H9 (cell line): ENCODE results near the gene CCDC69. TPM values are rescaled to one million over a fixed set of nuclear protein-coding genes. Genes with fewer than 3 reads are reported as not detected.

Experiments
- DNase-seq: peaks from one replicate; pipeline ENCODE4 v3.0.0-alpha.2; 2017
- H2AFZ ChIP-seq: one replicate; pipeline ENCODE4 v1.6.1; 2013; ENCODE audit warnings: mild to moderate bottlenecking, low read length, control low read depth, moderate library complexity
- H2AK5ac ChIP-seq: 2 replicates; pipeline ENCODE4 v1.6.1; 2013; ENCODE audit warnings: low read length, control low read depth, mixed read lengths; ENCODE audit not compliant: insufficient read length
- H2BK120ac ChIP-seq: one replicate; pipeline ENCODE4 v1.6.1; 2013; ENCODE audit warnings: low read depth, mild to moderate bottlenecking, low read length, control low read depth, inconsistent platforms; ENCODE audit not compliant: poor library complexity, severe bottlenecking
- H2BK12ac ChIP-seq: 2 replicates; pipeline ENCODE4 v1.6.1; 2013; ENCODE audit warnings: low read length, control low read depth, mixed read lengths, low read depth; ENCODE audit not compliant: insufficient read length
- H2BK15ac ChIP-seq: 2 replicates; pipeline ENCODE4 v1.6.1; 2013; ENCODE audit warnings: low read depth, low read length, control low read depth
- H2BK20ac ChIP-seq: one replicate; pipeline ENCODE4 v1.6.1; 2013; ENCODE audit warnings: low read depth, mild to moderate bottlenecking, low read length, control low read depth, inconsistent platforms; ENCODE audit not compliant: poor library complexity, severe bottlenecking
- H2BK5ac ChIP-seq: 2 replicates; pipeline ENCODE4 v1.6.1; 2013; ENCODE audit warnings: low read length, control low read depth, mixed read lengths; ENCODE audit not compliant: insufficient read length
- H3K14ac ChIP-seq: 2 replicates; pipeline ENCODE4 v1.6.1; 2013; ENCODE audit warnings: low read length, control low read depth; ENCODE audit not compliant: insufficient read depth
- H3K18ac ChIP-seq: 2 replicates; pipeline ENCODE4 v1.6.1; 2013; ENCODE audit warnings: low read depth, mild to moderate bottlenecking, mixed read lengths, low read length, control low read depth; ENCODE audit not compliant: insufficient read length
- H3K23ac ChIP-seq: 2 replicates; pipeline ENCODE4 v1.6.1; 2013; ENCODE audit warnings: low read length, control low read depth, mixed read lengths, low read depth; ENCODE audit not compliant: insufficient read length
- H3K23me2 ChIP-seq: 2 replicates; pipeline ENCODE4 v1.6.1; 2013; ENCODE audit warnings: low read depth, mild to moderate bottlenecking, mixed read lengths, low read length, control low read depth; ENCODE audit not compliant: insufficient read length, poor library complexity, severe bottlenecking
- H3K27ac ChIP-seq: 2 replicates; pipeline ENCODE4 v1.5.1; 2013; ENCODE audit warnings: low read length, control low read depth, mixed read lengths, low read depth; ENCODE audit not compliant: insufficient read length
- H3K27me3 ChIP-seq: 2 replicates; pipeline ENCODE4 v1.6.1; 2013; ENCODE audit warnings: low read length, control low read depth, inconsistent platforms; ENCODE audit not compliant: insufficient read depth
- H3K4ac ChIP-seq: 2 replicates; pipeline ENCODE4 v1.6.1; 2013; ENCODE audit warnings: low read depth, mild to moderate bottlenecking, control low read depth, inconsistent platforms, low read length, moderate library complexity
- H3K4me1 ChIP-seq: 2 replicates; pipeline ENCODE4 v1.6.1; 2013; ENCODE audit warnings: low read length, control low read depth, inconsistent platforms; ENCODE audit not compliant: insufficient read depth
- H3K4me2 ChIP-seq: 2 replicates; pipeline ENCODE4 v1.6.1; 2013; ENCODE audit warnings: low read length, control low read depth, mixed read lengths; ENCODE audit not compliant: insufficient read length, insufficient read depth
- H3K56ac ChIP-seq: 2 replicates; pipeline ENCODE4 v1.6.1; 2013; ENCODE audit warnings: low read depth, mild to moderate bottlenecking, mixed read lengths, low read length, control low read depth; ENCODE audit not compliant: insufficient read length
- H3K79me1 ChIP-seq: 2 replicates; pipeline ENCODE4 v1.6.1; 2013; ENCODE audit warnings: low read depth, mild to moderate bottlenecking, moderate library complexity, low read length, control low read depth, inconsistent platforms; ENCODE audit not compliant: insufficient read depth, poor library complexity, severe bottlenecking
- H3K79me2 ChIP-seq: 2 replicates; pipeline ENCODE4 v1.6.1; 2013; ENCODE audit warnings: low read length, control low read depth, inconsistent platforms; ENCODE audit not compliant: insufficient read depth
- H3K9ac ChIP-seq: 2 replicates; pipeline ENCODE4 v1.6.1; 2013; ENCODE audit warnings: low read length, control low read depth, mixed read lengths; ENCODE audit not compliant: insufficient read length; ENCODE audit errors: extremely low read depth
- H3K9me3 ChIP-seq: one replicate; pipeline ENCODE4 v1.6.1; 2013; ENCODE audit warnings: low read depth, low read length, inconsistent platforms; ENCODE audit not compliant: control insufficient read depth
- H3T11ph ChIP-seq: one replicate; pipeline ENCODE4 v1.6.1; 2013; ENCODE audit warnings: mild to moderate bottlenecking, low read length, control low read depth, inconsistent platforms
- H4K20me1 ChIP-seq: one replicate; pipeline ENCODE4 v1.6.1; 2013; ENCODE audit not compliant: control insufficient read depth, insufficient read length, insufficient read depth
- H4K5ac ChIP-seq: 2 replicates; pipeline ENCODE4 v1.6.1; 2013; ENCODE audit warnings: low read depth, mild to moderate bottlenecking, mixed read lengths, low read length, control low read depth; ENCODE audit not compliant: insufficient read length
- H4K8ac ChIP-seq: replicated peaks from 2 replicates; pipeline ENCODE4 v1.6.1; 2013; ENCODE audit warnings: low read length, control low read depth, mixed read lengths, low read depth; ENCODE audit not compliant: insufficient read length
- H4K91ac ChIP-seq: 2 replicates; pipeline ENCODE4 v1.6.1; 2013; ENCODE audit warnings: low read depth, mild to moderate bottlenecking, moderate library complexity, mixed read lengths, low read length, control low read depth; ENCODE audit not compliant: insufficient read length
- H3K27ac Mint-ChIP-seq, 3 experiments: 2 replicates in 2 of 3; 3 replicates in 1 of 3; pipeline ENCODE4 v1.8.0; 2020 to 2021; ENCODE audit warnings: mixed read lengths in 3 of 3, mild to moderate bottlenecking in 1 of 3, moderate library complexity in 1 of 3
- H3K27me3 Mint-ChIP-seq: 2 replicates; pipeline ENCODE4 v1.8.0; 2021; ENCODE audit warnings: low read depth, mild to moderate bottlenecking, moderate library complexity, mixed read lengths
- H3K36me3 Mint-ChIP-seq, 3 experiments: 2 replicates in 2 of 3; 3 replicates in 1 of 3; pipeline ENCODE4 v1.8.0; 2020 to 2021; ENCODE audit warnings: low read depth in 3 of 3, mixed read lengths in 3 of 3; ENCODE audit not compliant: insufficient read depth in 1 of 3
- H3K4me1 Mint-ChIP-seq, 2 experiments: 2 replicates each; pipeline ENCODE4 v1.8.0; 2020; ENCODE audit warnings: mixed read lengths in 2 of 2
- H3K4me3 Mint-ChIP-seq, 2 experiments: 2 replicates in 1 of 2; 3 replicates in 1 of 2; pipeline ENCODE4 v1.8.0; 2020 to 2021; ENCODE audit warnings: mild to moderate bottlenecking in 2 of 2, mixed read lengths in 2 of 2, moderate library complexity in 1 of 2
- H3K9me3 Mint-ChIP-seq, 2 experiments: 2 replicates in 1 of 2; 3 replicates in 1 of 2; pipeline ENCODE4 v1.8.0; 2020; ENCODE audit warnings: mild to moderate bottlenecking in 2 of 2, mixed read lengths in 2 of 2, moderate library complexity in 1 of 2
- CTCF ChIP-seq: fragments of 200-600 bp; sonication (generic); conservative IDR thresholded peaks from 3 replicates; pipeline ENCODE4 v1.8.0; 2021; ENCODE audit warnings: antibody characterized with exemption, mild to moderate bottlenecking
- WGBS: extraction: QIAGEN DNeasy Blood & Tissue Kit; methylation state at CpG from one replicate; pipeline ENCODE4 v1.1.7; 2013; ENCODE audit warnings: missing lambda C conversion rate, low lambda C conversion rate, mixed read lengths; ENCODE audit not compliant: insufficient read length; ENCODE audit errors: extremely low coverage; 5-methylcytosine and 5-hydroxymethylcytosine counted together
- total RNA-seq: library from RNA; stranded (reverse); gene quantifications from 2 replicates; pipeline ENCODE4 v1.2.1, GENCODE V29; 2021

Gene CCDC69
- total RNA-seq, 1 experiment from 2014 or later, result 5.3 TPM

GRCh38 chr5:151244206-151244605 lies 20.3 kb upstream of the CCDC69 start:
- no peak overlapping the region for H3K4me3 Mint-ChIP-seq
- H2AK5ac ChIP-seq, result no peak overlapping the region
- no peak for DNase-seq
- no peaks in the 10 kb centered on the region for H3K23me2 ChIP-seq
- H3K36me3 Mint-ChIP-seq, result peaks cover 0 to 6% (median 0%) of the 10 kb centered on the region in 3 experiments; a peak in 1 of 7 replicates
- H3K4me1 Mint-ChIP-seq, result peaks cover 11 to 20% of the 10 kb centered on the region in 2 experiments
- no peak overlapping the region for H3T11ph ChIP-seq
- H2AFZ ChIP-seq, result no peak overlapping the region
- H2BK5ac ChIP-seq, result no peak overlapping the region
- no peaks in the 10 kb centered on the region for H3K79me1 ChIP-seq
- H4K8ac ChIP-seq, result no peak overlapping the region
- no peak overlapping the region for H2BK15ac ChIP-seq
- H3K14ac ChIP-seq, result no peak overlapping the region
- H3K27ac Mint-ChIP-seq, result no peak overlapping the region
- no peak overlapping the region for H4K5ac ChIP-seq
- no peak overlapping the region for H2BK20ac ChIP-seq
- no peak overlapping the region for H3K9ac ChIP-seq
- H3K27me3 Mint-ChIP-seq, result peaks cover 2% of the 10 kb centered on the region; the same call in 1 of the 2 replicates
- no peak overlapping the region for H3K56ac ChIP-seq
- no peak overlapping the region for H3K18ac ChIP-seq
- TF ChIP-seq CTCF, result no peak
- no peak overlapping the region for H2BK12ac ChIP-seq
- H3K9me3 Mint-ChIP-seq, result peaks cover 6% of the 10 kb centered on the region in 2 experiments; a peak in 3 of 5 replicates
- H3K27ac ChIP-seq, result no peak overlapping the region
- H2BK120ac ChIP-seq, result no peak overlapping the region
- H3K23ac ChIP-seq, result no peak overlapping the region
- H3K79me2 ChIP-seq, result no peaks in the 10 kb centered on the region
- no peaks in the 10 kb centered on the region; the same call in 1 of the 2 replicates for H3K27me3 ChIP-seq
- H4K20me1 ChIP-seq, result no peaks in the 10 kb centered on the region
- H4K91ac ChIP-seq, result no peak overlapping the region
- no peak overlapping the region for H3K4me2 ChIP-seq
- no CpG with 5 or more reads among the region's 3 CpGs for WGBS
- H3K4ac ChIP-seq, result no peak overlapping the region
- peaks cover 2% of the 10 kb centered on the region; the same call in 1 of the 2 replicates for H3K4me1 ChIP-seq
- H3K9me3 ChIP-seq, result no peaks in the 10 kb centered on the region
